HL-60 (cell line): ENCODE measurements around the gene SNX30.
A peak's percentile ranks its signal among the peaks of the same experiment; 100 is the strongest.

Experiments used
- DNase-seq, 2 experiments: peaks; one replicate each; pipeline ENCODE4 v3.0.0-alpha.2; 2010 to 2020; ENCODE audit warnings: low read depth in 1 of 2, low spot score in 1 of 2
- H3K27ac ChIP-seq: fragments of 250-450 bp; sonication (Bioruptor Pico); replicated peaks from 2 replicates; pipeline ENCODE4 v1.5.1; 2020; ENCODE audit warnings: mild to moderate bottlenecking, moderate library complexity
- H3K27me3 ChIP-seq: fragments of 250-450 bp; sonication (Bioruptor Pico); 2 replicates; pipeline ENCODE4 v1.5.1; 2021; ENCODE audit warnings: mild to moderate bottlenecking, moderate library complexity; ENCODE audit not compliant: insufficient read depth, poor library complexity, severe bottlenecking
- H3K4me3 ChIP-seq: replicated peaks from 2 replicates; pipeline ENCODE4 v1.5.1; 2011; ENCODE audit warnings: mild to moderate bottlenecking, control low read depth, low read length; ENCODE audit not compliant: insufficient read depth
- GABPA ChIP-seq: IDR thresholded peaks from 2 replicates; pipeline ENCODE4 v1.6.1; 2012; ENCODE audit warnings: low read depth
- POLR2AphosphoS5 ChIP-seq: IDR thresholded peaks from 2 replicates; pipeline ENCODE4 v1.6.1; 2012; ENCODE audit warnings: low read depth
- SPI1 ChIP-seq: IDR thresholded peaks from 2 replicates; pipeline ENCODE4 v1.6.1; 2012; ENCODE audit warnings: low read depth, mild to moderate bottlenecking, borderline replicate concordance
- TF ChIP-seq, protein P1 (sequence below): IDR thresholded peaks from one replicate; pipeline ENCODE4 v1.5.1; 2011; ENCODE audit warnings: low read length, control low read depth, inconsistent platforms; ENCODE audit not compliant: insufficient read depth
- TF ChIP-seq, protein P2 (sequence below): IDR thresholded peaks from 2 replicates; pipeline ENCODE4 v1.6.1; 2012; ENCODE audit warnings: low read depth; ENCODE audit not compliant: insufficient replicate concordance

SNX30 gene

GRCh38 chr9:112744177-112744576 lies 6.4 kb upstream of the SNX30 start:
- no peak overlapping the region for H3K27ac ChIP-seq
- H3K27me3 ChIP-seq = no peaks in the 10 kb centered on the region
- TF ChIP-seq GABPA (no peak), SPI1 (no peak), POLR2AphosphoS5 (no peak)
- TF ChIP-seq, protein P1, sequence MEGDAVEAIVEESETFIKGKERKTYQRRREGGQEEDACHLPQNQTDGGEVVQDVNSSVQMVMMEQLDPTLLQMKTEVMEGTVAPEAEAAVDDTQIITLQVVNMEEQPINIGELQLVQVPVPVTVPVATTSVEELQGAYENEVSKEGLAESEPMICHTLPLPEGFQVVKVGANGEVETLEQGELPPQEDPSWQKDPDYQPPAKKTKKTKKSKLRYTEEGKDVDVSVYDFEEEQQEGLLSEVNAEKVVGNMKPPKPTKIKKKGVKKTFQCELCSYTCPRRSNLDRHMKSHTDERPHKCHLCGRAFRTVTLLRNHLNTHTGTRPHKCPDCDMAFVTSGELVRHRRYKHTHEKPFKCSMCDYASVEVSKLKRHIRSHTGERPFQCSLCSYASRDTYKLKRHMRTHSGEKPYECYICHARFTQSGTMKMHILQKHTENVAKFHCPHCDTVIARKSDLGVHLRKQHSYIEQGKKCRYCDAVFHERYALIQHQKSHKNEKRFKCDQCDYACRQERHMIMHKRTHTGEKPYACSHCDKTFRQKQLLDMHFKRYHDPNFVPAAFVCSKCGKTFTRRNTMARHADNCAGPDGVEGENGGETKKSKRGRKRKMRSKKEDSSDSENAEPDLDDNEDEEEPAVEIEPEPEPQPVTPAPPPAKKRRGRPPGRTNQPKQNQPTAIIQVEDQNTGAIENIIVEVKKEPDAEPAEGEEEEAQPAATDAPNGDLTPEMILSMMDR = no peak
- TF ChIP-seq, protein P2, sequence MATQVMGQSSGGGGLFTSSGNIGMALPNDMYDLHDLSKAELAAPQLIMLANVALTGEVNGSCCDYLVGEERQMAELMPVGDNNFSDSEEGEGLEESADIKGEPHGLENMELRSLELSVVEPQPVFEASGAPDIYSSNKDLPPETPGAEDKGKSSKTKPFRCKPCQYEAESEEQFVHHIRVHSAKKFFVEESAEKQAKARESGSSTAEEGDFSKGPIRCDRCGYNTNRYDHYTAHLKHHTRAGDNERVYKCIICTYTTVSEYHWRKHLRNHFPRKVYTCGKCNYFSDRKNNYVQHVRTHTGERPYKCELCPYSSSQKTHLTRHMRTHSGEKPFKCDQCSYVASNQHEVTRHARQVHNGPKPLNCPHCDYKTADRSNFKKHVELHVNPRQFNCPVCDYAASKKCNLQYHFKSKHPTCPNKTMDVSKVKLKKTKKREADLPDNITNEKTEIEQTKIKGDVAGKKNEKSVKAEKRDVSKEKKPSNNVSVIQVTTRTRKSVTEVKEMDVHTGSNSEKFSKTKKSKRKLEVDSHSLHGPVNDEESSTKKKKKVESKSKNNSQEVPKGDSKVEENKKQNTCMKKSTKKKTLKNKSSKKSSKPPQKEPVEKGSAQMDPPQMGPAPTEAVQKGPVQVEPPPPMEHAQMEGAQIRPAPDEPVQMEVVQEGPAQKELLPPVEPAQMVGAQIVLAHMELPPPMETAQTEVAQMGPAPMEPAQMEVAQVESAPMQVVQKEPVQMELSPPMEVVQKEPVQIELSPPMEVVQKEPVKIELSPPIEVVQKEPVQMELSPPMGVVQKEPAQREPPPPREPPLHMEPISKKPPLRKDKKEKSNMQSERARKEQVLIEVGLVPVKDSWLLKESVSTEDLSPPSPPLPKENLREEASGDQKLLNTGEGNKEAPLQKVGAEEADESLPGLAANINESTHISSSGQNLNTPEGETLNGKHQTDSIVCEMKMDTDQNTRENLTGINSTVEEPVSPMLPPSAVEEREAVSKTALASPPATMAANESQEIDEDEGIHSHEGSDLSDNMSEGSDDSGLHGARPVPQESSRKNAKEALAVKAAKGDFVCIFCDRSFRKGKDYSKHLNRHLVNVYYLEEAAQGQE = no peak
- no peak for DNase-seq
- no peak overlapping the region for H3K4me3 ChIP-seq

DNA sequence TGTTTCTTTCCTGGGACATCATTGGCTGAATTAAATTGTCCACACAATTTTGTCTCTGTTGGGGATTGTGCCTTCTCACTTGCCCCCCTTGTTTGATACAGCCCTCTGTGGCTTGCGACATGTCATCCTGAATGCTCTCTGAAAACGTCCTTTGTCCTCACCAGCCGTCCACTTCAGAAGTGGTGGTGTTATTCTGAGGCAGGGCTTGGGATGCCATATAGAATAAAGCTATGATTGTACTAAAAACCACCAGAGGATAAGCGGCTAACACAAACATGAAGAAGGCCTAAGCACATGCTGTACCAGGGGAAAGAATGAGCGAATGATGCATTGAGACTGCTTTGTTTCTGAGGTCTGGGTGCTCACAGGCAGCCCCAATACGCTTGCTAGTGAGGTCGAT lies 3.5 kb upstream of the SNX30 start:
- Histone ChIP-seq H3K4me3 (no peak overlapping the region), H3K27ac (no peak overlapping the region), H3K27me3 (no peaks in the 10 kb centered on the region)
- no peak for TF ChIP-seq POLR2AphosphoS5
- TF ChIP-seq, protein P2 = no peak
- TF ChIP-seq SPI1 = no peak
- TF ChIP-seq, protein P1 = no peak
- no peak for TF ChIP-seq GABPA
- DNase-seq = no peak

DNA sequence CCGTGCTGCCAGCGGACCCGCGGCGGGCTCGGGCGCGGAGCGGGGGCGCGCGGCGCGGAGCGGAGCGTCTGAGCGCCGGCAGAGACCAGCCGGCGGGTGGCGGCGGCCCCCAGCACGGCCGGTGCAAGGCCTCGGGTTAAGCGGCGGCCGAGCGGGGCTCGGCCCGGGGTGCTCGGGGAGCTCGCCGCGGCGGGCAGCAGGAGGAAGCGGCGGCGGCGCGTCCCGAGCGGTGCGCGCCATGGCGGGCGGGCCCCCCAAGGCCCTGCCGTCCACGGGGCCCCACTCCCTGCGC lies 150 bp downstream of the SNX30 start:
- Histone ChIP-seq H3K4me3 (peak overlapping the region; percentile 90), H3K27ac (peak overlapping the region; percentile 72), H3K27me3 (no peaks in the 10 kb centered on the region)
- TF ChIP-seq SPI1 (no peak), GABPA (no peak), POLR2AphosphoS5 (no peak)
- TF ChIP-seq, protein P2 = no peak
- TF ChIP-seq, protein P1 = no peak
- no peak for DNase-seq
